Measurements from ENCODE around the gene HIVEP3. TPM values are rescaled to one million over a fixed set of nuclear protein-coding genes. Genes with fewer than 3 reads are reported as not detected.

Gene HIVEP3
- total RNA-seq, 4 donors from 2014 or later, result 3.2 to 11.0 (median 4.2) TPM

DNA sequence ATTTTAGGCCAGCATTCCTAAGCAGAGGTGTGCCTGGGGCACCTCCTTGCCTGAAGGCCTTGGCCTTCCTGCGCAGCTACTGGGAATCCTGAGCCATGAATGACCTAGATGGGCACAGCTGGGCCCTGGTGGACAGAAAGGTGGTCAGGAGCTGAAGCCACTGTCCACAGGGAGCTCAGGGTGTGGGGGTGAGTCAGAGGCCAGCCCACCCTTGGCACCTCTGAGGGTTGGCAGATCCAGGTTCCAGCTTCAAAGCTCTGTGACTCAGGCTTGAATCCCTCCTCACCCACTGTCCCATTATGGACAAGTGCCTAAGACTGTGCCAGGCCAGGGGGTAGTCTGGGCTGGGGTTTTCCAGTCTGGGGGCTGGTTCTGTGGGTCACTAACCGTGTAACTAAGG lies 427.8 kb downstream of the HIVEP3 start:
- peaks cover 0 to 18% (median 5%) of the 10 kb centered on the region in 3 donors for H3K4me1 ChIP-seq
- WGBS, 2 donors, result 100% methylated on average over 1 of the region's 2 CpGs; no CpG with 5 or more reads in 1 of the 2 donors
- peaks cover 0 to 37% (median 0%) of the 10 kb centered on the region in 4 donors for H3K27me3 ChIP-seq
- no peak for DNase-seq
- no peaks in the 10 kb centered on the region for H3K9me3 ChIP-seq
- no peaks in the 10 kb centered on the region for H3K36me3 ChIP-seq
- intact Hi-C loops (cut with DNase I), result no loop called here
- H3K27ac ChIP-seq, result no peak overlapping the region
- no peak for TF ChIP-seq POLR2A (IDR thresholded peaks at IDR 0.05)
- TF ChIP-seq, protein P1, sequence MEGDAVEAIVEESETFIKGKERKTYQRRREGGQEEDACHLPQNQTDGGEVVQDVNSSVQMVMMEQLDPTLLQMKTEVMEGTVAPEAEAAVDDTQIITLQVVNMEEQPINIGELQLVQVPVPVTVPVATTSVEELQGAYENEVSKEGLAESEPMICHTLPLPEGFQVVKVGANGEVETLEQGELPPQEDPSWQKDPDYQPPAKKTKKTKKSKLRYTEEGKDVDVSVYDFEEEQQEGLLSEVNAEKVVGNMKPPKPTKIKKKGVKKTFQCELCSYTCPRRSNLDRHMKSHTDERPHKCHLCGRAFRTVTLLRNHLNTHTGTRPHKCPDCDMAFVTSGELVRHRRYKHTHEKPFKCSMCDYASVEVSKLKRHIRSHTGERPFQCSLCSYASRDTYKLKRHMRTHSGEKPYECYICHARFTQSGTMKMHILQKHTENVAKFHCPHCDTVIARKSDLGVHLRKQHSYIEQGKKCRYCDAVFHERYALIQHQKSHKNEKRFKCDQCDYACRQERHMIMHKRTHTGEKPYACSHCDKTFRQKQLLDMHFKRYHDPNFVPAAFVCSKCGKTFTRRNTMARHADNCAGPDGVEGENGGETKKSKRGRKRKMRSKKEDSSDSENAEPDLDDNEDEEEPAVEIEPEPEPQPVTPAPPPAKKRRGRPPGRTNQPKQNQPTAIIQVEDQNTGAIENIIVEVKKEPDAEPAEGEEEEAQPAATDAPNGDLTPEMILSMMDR (IDR thresholded peaks at IDR 0.05), result no peak
- H3K4me3 ChIP-seq, result no peak overlapping the region

GRCh38 chr1:41489561-41489960 lies 429.2 kb downstream of the HIVEP3 start:
- Histone ChIP-seq H3K27me3 (peaks cover 0 to 48% (median 0%) of the 10 kb centered on the region in 4 donors), H3K27ac (no peak overlapping the region), H3K36me3 (no peaks in the 10 kb centered on the region), H3K4me3 (no peak overlapping the region), H3K4me1 (peaks cover 5 to 21% (median 6%) of the 10 kb centered on the region in 3 donors), H3K9me3 (no peaks in the 10 kb centered on the region)
- TF ChIP-seq, protein P1 (IDR thresholded peaks at IDR 0.05), result no peak
- TF ChIP-seq POLR2A (IDR thresholded peaks at IDR 0.05), result no peak
- 88 to 90% methylated on average over 5 of the region's 5 CpGs for WGBS, 2 donors
- intact Hi-C loops (cut with DNase I), result no loop called here
- no peak for DNase-seq

DNA sequence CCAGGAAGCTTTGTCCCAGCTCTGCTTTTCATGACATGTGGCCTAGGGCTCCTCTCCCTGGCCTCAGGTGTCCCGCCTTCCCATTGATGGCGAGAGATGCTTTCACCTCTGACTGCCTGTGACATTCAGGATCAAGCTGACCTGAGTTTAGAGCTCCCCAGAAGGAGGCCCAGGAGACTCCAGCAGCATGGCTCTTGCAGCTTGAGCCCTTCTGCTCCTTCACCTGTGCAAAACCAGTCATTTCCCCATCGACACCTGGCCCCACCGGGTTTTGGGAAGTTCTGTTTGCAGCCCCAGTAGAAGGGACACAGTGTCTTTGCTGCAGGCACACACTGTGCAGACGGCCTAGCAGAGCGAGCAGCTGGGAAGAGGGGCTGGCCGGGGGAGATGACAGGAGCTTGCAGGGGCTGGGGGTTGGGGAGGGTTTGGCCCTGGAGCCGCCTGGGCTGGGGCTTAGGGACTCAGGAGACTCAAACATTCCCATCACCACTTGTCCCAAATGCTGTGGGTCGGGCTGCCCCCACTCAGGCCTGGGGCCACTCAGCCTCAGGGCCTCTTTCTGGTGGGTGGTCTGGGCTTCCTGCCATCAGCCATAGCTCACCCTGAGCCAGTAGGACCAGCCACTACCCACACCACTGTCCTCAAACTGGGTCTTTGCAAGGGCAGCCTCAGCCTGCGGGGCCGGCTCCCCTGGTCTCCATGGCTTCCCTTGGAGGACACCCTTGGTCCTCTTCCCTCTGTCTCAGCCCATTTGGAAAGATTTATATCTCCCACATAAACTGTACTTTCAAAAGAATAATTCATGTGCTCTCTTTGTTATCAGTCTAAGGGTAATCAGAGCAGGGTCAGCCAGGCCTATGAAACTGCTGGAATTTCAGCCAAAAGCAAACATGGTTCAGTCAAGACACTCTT lies 430.4 kb downstream of the HIVEP3 start:
- Histone ChIP-seq H3K4me3 (no peak overlapping the region), H3K36me3 (no peaks in the 10 kb centered on the region), H3K27me3 (peaks cover 0 to 53% (median 0%) of the 10 kb centered on the region in 4 donors), H3K27ac (no peak overlapping the region), H3K4me1 (peaks cover 16 to 34% (median 17%) of the 10 kb centered on the region in 3 donors), H3K9me3 (no peaks in the 10 kb centered on the region)
- TF ChIP-seq POLR2A (IDR thresholded peaks at IDR 0.05), result no peak
- TF ChIP-seq, protein P1 (IDR thresholded peaks at IDR 0.05), result no peak
- intact Hi-C loops (cut with DNase I), result no loop called here
- 93 to 94% methylated on average over 5 to 7 of the region's 11 CpGs for WGBS, 2 donors
- DNase-seq, result no peak

GRCh38 chr1:41487126-41488039 lies 431.3 kb downstream of the HIVEP3 start:
- intact Hi-C loops (cut with DNase I), result no loop called here
- Histone ChIP-seq H3K27me3 (peaks cover 0 to 53% (median 0%) of the 10 kb centered on the region in 4 donors), H3K36me3 (no peaks in the 10 kb centered on the region), H3K4me3 (no peak overlapping the region), H3K9me3 (no peaks in the 10 kb centered on the region), H3K4me1 (peaks cover 21 to 43% (median 26%) of the 10 kb centered on the region in 3 donors), H3K27ac (no peak overlapping the region)
- WGBS, 2 donors, result 62 to 77% methylated on average over 7 to 11 of the region's 16 CpGs
- no peak for DNase-seq
- TF ChIP-seq, protein P1 (IDR thresholded peaks at IDR 0.05), result no peak
- TF ChIP-seq POLR2A (IDR thresholded peaks at IDR 0.05), result no peak

Data from esophagus squamous epithelium (tissue), 5 donors.